Astrocyte of the cerebellum (primary cell): ENCODE data around the gene FAF2.

Experiments
- DNase-seq: peaks from one replicate; pipeline ENCODE4 v3.0.0-alpha.2; 2011; ENCODE audit warnings: low read depth
- H3K4me3 ChIP-seq: 2 replicates; pipeline ENCODE4 v1.5.1; 2011; ENCODE audit warnings: mild to moderate bottlenecking, low read depth, low read length, moderate library complexity
- CTCF ChIP-seq: IDR thresholded peaks from 2 replicates; pipeline ENCODE4 v1.5.1; 2012; ENCODE audit warnings: low read length, low read depth, moderate library complexity, mild to moderate bottlenecking; ENCODE audit errors: missing control alignments
- in situ Hi-C: cut with HindIII; loops from 2 replicates; pipeline ENCODE4 v1.10.0; 2017; ENCODE audit warnings: low sequenced_read_pairs

The FAF2 gene

GRCh38 chr5:176553260-176554085, 105.3 kb downstream of the FAF2 start:
- no peak for TF ChIP-seq CTCF
- DNase-seq, result no peak
- no peak overlapping the region for H3K4me3 ChIP-seq
- in situ Hi-C loops, result no loop called here

GRCh38 chr5:176557846-176558245, 109.7 kb downstream of the FAF2 start:
- DNase-seq, result no peak
- no peak overlapping the region for H3K4me3 ChIP-seq
- no peak for TF ChIP-seq CTCF
- in situ Hi-C loops, result no loop called here
